K562 (cell line): Measurements from ENCODE around the gene ACSBG1.

Experiments used
- CHD2 ChIP-seq: IDR thresholded peaks from 2 replicates; pipeline ENCODE4 v1.6.1; 2011; ENCODE audit warnings: low read depth, low read length
- CTCF ChIP-seq, 3 experiments: IDR thresholded peaks in 2 of 3; conservative IDR thresholded peaks in 1 of 3; 2 replicates each; pipeline ENCODE4 v1.5.1; 2011 to 2012; ENCODE audit warnings: low read length in 3 of 3, mild to moderate bottlenecking in 3 of 3, control low read depth in 2 of 3, improper control_type of control experiment in 1 of 3, inconsistent platforms in 1 of 3, low read depth in 1 of 3, mixed read lengths in 1 of 3, moderate library complexity in 1 of 3; ENCODE audit not compliant: insufficient read depth in 2 of 3
- E2F6 ChIP-seq, 2 experiments: IDR thresholded peaks; 2 replicates each; pipeline ENCODE4 v1.6.1; 2011; ENCODE audit warnings: borderline replicate concordance in 1 of 2, control low read depth in 1 of 2, low read depth in 1 of 2, low read length in 1 of 2, mild to moderate bottlenecking in 1 of 2, mixed read lengths in 1 of 2, moderate library complexity in 1 of 2; ENCODE audit not compliant: insufficient read depth in 1 of 2, insufficient read length in 1 of 2, poor library complexity in 1 of 2, severe bottlenecking in 1 of 2; ENCODE audit errors: extremely low read depth in 1 of 2
- EHMT2 ChIP-seq: fragments of 450-650 bp; IDR thresholded peaks from 2 replicates; pipeline ENCODE4 v1.6.1; 2018; ENCODE audit warnings: antibody characterized with exemption
- EP400 ChIP-seq: fragments of 450-650 bp; IDR thresholded peaks from 2 replicates; pipeline ENCODE4 v1.6.1; 2017; ENCODE audit warnings: antibody characterized with exemption, mild to moderate bottlenecking, moderate library complexity
- GABPA ChIP-seq: fragments of 200-800 bp; sonication (Bioruptor generic); conservative IDR thresholded peaks from 2 replicates; pipeline ENCODE4 v1.6.1; 2016; ENCODE audit warnings: low read depth, missing genetic modification characterization, missing compliant biosample characterization
- GABPB2 ChIP-seq: fragments of 250-450 bp; sonication (Bioruptor Pico); conservative IDR thresholded peaks from 2 replicates; pipeline ENCODE4 v1.5.1; 2021; ENCODE audit warnings: mild to moderate bottlenecking
- HDAC8 ChIP-seq: fragments of 450-650 bp; IDR thresholded peaks from 2 replicates; pipeline ENCODE4 v1.6.1; 2016; ENCODE audit warnings: mild to moderate bottlenecking, missing genetic modification characterization, moderate library complexity, missing compliant biosample characterization
- IRF1 ChIP-seq: sonication (generic); formaldehyde crosslinking; IDR thresholded peaks from 2 replicates; pipeline ENCODE4 v1.8.0; 2022; ENCODE audit warnings: missing genetic modification reagents, mild to moderate bottlenecking, borderline replicate concordance
- MAX ChIP-seq: sonication (generic); formaldehyde crosslinking; IDR thresholded peaks from 2 replicates; pipeline ENCODE4 v1.9.0; 2022; ENCODE audit warnings: mild to moderate bottlenecking, missing genetic modification reagents
- TAF1 ChIP-seq: IDR thresholded peaks from 2 replicates; pipeline ENCODE4 v1.6.1; 2011; ENCODE audit warnings: mild to moderate bottlenecking, low read length, moderate library complexity; ENCODE audit not compliant: insufficient read depth, control insufficient read depth, severe bottlenecking; ENCODE audit errors: extremely low read depth

- TF ChIP-seq GABPA (tag) (no peak), EP400 (no peak), CHD2 (no peak), HDAC8 (tag) (no peak), EHMT2 (no peak), IRF1 (CRISPR knock-in tag) (no peak), CTCF (IDR thresholded peaks at IDR 0.05 in 2 of 3, conservative IDR thresholded peaks at IDR 0.05 in 1 of 3; ENCODE audit: insufficient read depth in 2 of 3, low read depth in 1 of 3, low read length in 3 of 3) (no peak), E2F6 (IDR thresholded peaks at IDR 0.05; ENCODE audit: borderline replicate concordance in 1 of 2, extremely low read depth in 1 of 2, insufficient read depth in 1 of 2, insufficient read length in 1 of 2, low read depth in 1 of 2, low read length in 1 of 2, poor library complexity in 1 of 2, severe bottlenecking in 1 of 2) (no peak), TAF1 (no peak), GABPB2 (no peak), MAX (no peak)
Measured at GRCh38 chr15:78207110-78207458, 27.3 kb downstream of the ACSBG1 start.
